Vagina (tissue), 2 donors: ENCODE measurements around the gene DAPP1. TPM values are rescaled to one million over a fixed set of nuclear protein-coding genes. Genes with fewer than 3 reads are reported as not detected.

Experiments
- DNase-seq, 2 donors: peaks; one replicate each; pipeline ENCODE4 v3.0.0-alpha.2; 2017; ENCODE audit errors: extremely low spot score in 2 of 2
- H3K27ac ChIP-seq: fragments of 200-600 bp; sonication (generic); one replicate; pipeline ENCODE4 v1.5.1; 2019
- H3K27me3 ChIP-seq: fragments of 200-600 bp; sonication (generic); one replicate; pipeline ENCODE4 v1.5.1; 2019
- H3K36me3 ChIP-seq, 2 donors: fragments of 200-600 bp; sonication (generic); one replicate each; pipeline ENCODE4 v1.5.1; 2017 to 2019
- H3K4me1 ChIP-seq: fragments of 200-600 bp; sonication (generic); one replicate; pipeline ENCODE4 v1.5.1; 2019
- H3K4me3 ChIP-seq, 2 donors: fragments of 200-600 bp; sonication (generic); 1 replicate in 1 of 2; 2 replicates in 1 of 2; pipeline ENCODE4 v1.5.1; 2016 to 2019
- H3K9me3 ChIP-seq: fragments of 200-600 bp; sonication (generic); one replicate; pipeline ENCODE4 v1.5.1; 2019
- POLR2A ChIP-seq, 2 donors: fragments of 450-650 bp; IDR thresholded peaks; one replicate each; pipeline ENCODE4 v1.6.1; 2017; ENCODE audit warnings: antibody characterized with exemption in 2 of 2, mild to moderate bottlenecking in 2 of 2, moderate library complexity in 2 of 2
- POLR2AphosphoS5 ChIP-seq, 2 donors: sonication (generic); formaldehyde crosslinking; IDR thresholded peaks; one replicate each; pipeline ENCODE4 v1.9.0; 2017; ENCODE audit warnings: antibody characterized with exemption in 2 of 2, mild to moderate bottlenecking in 2 of 2, low read depth in 1 of 2; ENCODE audit not compliant: insufficient read depth in 1 of 2
- intact Hi-C: fragments of 100-400 bp; cut with DNase I; formaldehyde crosslinking; loops from one replicate; pipeline ENCODE4 v1.15.1; 2023
- total RNA-seq: library from RNA; depleted of rRNA; stranded (reverse); fragments of >200 nt; gene quantifications from one replicate; pipeline ENCODE4 v1.2.3, GENCODE V29; 2016
- TF ChIP-seq, protein P1 (sequence below), 3 experiments: fragments of 450-650 bp in 2 of 3; fragments of 200-600 bp in 1 of 3; sonication (generic) in 1 of 3; IDR thresholded peaks; one replicate each; pipeline ENCODE4 v1.5.1; 2017 to 2019; ENCODE audit warnings: antibody characterized with exemption in 3 of 3, mild to moderate bottlenecking in 2 of 3, moderate library complexity in 2 of 3

Gene DAPP1
- total RNA-seq, 1 donor from 2014 or later = 22.6 TPM

DNA sequence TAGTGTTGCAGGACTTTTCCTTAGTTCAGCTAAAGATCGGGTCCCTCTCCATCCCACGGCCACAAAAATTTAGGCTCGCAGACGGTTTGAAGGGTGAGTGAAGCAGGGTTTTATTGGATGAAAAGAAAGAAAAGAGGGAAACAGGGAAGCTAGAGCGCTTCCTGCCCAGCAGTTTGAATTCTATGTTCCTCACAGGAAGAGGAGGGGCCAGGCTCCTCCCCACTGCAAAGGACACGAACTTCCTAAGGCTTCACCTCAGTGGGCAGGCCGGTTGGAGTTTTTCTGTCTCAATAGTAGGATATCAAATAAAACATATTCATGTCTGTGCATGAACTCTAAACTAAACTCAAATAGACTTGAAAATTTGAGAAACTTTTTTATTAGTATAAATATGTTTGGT, 27.4 kb downstream of the DAPP1 start:
- H3K27ac ChIP-seq = no peak overlapping the region
- H3K27me3 ChIP-seq = no peaks in the 10 kb centered on the region
- no peaks in the 10 kb centered on the region for H3K36me3 ChIP-seq
- intact Hi-C loops = no loop called here
- DNase-seq = no peak
- H3K4me3 ChIP-seq = no peak overlapping the region
- H3K9me3 ChIP-seq = no peaks in the 10 kb centered on the region
- TF ChIP-seq POLR2AphosphoS5 (IDR thresholded peaks at IDR 0.05; ENCODE audit: insufficient read depth in 1 of 2, low read depth in 1 of 2) (no peak), POLR2A (IDR thresholded peaks at IDR 0.05) (no peak)
- TF ChIP-seq, protein P1, sequence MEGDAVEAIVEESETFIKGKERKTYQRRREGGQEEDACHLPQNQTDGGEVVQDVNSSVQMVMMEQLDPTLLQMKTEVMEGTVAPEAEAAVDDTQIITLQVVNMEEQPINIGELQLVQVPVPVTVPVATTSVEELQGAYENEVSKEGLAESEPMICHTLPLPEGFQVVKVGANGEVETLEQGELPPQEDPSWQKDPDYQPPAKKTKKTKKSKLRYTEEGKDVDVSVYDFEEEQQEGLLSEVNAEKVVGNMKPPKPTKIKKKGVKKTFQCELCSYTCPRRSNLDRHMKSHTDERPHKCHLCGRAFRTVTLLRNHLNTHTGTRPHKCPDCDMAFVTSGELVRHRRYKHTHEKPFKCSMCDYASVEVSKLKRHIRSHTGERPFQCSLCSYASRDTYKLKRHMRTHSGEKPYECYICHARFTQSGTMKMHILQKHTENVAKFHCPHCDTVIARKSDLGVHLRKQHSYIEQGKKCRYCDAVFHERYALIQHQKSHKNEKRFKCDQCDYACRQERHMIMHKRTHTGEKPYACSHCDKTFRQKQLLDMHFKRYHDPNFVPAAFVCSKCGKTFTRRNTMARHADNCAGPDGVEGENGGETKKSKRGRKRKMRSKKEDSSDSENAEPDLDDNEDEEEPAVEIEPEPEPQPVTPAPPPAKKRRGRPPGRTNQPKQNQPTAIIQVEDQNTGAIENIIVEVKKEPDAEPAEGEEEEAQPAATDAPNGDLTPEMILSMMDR (IDR thresholded peaks at IDR 0.05) = no peak
- H3K4me1 ChIP-seq = no peaks in the 10 kb centered on the region

DNA sequence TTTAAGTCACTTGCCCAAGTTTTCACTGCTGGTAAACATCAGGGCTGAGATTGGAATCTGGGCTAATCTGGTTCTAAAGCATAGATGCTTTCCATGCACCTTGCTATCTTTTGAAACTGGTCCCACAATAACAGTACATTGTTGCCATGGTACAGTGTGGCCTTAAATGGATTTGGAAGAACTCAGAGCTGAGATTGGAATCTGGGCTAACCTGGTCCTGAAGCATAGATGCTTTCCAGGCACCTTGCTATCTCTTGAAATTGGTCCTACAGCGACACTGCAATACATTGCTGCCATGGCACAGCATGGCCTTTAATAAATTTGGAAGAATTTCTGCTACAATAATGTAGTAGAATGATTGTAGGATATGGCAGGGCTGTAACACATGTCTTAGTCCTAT, 28.6 kb downstream of the DAPP1 start:
- Histone ChIP-seq H3K27me3 (no peaks in the 10 kb centered on the region), H3K36me3 (no peaks in the 10 kb centered on the region), H3K9me3 (no peaks in the 10 kb centered on the region), H3K27ac (no peak overlapping the region), H3K4me1 (no peaks in the 10 kb centered on the region), H3K4me3 (no peak overlapping the region)
- TF ChIP-seq POLR2A (IDR thresholded peaks at IDR 0.05) (no peak), POLR2AphosphoS5 (IDR thresholded peaks at IDR 0.05; ENCODE audit: insufficient read depth in 1 of 2, low read depth in 1 of 2) (no peak)
- TF ChIP-seq, protein P1 (IDR thresholded peaks at IDR 0.05) = no peak
- DNase-seq = no peak
- intact Hi-C loops = no loop called here

DNA sequence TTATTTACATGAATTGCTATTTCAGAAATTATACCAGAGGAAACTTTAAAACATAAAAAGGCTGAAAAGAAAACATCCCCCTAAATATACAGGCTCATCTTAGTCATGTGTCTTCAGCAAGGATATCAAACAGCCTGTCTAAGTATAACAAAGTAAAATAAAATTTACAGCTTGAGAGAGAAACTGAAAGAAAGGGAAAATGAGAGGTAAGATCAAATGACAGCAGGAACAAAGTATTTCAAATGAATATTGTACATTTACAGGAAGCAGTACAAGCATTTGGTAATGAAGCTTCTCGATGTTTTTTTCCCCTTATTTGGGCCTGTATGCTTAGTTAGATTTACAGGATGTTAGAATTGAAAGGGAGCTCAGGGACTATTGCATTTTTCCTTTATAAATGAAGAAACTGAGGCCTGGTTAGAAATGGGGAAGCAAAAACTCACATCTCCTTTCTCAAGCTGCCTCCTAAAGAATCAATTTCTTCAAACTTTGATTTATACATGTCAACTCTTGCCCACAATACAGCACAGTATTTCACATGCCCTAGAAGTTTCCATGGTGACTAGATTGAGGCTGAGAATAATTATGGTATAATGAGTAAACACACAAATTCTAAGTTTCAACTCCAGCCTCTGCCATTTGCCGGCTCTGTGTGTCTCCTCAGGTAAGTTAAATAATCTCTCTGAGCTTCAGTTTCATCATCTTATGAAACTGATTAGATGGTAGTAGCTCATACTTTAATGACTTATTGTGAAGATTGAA, 29.3 kb downstream of the DAPP1 start:
- no peaks in the 10 kb centered on the region for H3K36me3 ChIP-seq
- H3K4me1 ChIP-seq = no peaks in the 10 kb centered on the region
- H3K9me3 ChIP-seq = no peaks in the 10 kb centered on the region
- no peak for DNase-seq
- intact Hi-C loops = no loop called here
- no peaks in the 10 kb centered on the region for H3K27me3 ChIP-seq
- H3K4me3 ChIP-seq = no peak overlapping the region
- H3K27ac ChIP-seq = no peak overlapping the region
- TF ChIP-seq, protein P1 (IDR thresholded peaks at IDR 0.05) = no peak
- TF ChIP-seq POLR2AphosphoS5 (IDR thresholded peaks at IDR 0.05; ENCODE audit: insufficient read depth in 1 of 2, low read depth in 1 of 2) = no peak
- TF ChIP-seq POLR2A (IDR thresholded peaks at IDR 0.05) = no peak

DNA sequence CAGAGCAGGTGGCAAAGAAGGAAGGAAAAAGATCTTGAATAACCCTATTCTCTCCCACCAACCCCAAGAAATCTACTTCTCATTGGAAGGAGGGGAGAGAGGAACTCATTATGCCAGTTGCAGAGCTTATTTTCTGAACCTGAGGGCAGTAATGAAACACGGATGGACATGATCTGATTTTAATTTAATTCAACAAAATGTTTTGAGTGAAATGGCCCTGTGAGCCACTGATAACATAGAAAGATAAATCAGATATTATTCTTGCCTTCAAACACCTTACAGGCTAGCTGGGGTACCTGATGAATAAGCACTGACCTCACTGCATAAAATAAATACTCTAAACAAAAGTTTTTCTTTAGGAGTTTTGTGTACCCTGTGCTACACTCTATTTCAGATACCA, 30.3 kb downstream of the DAPP1 start:
- Histone ChIP-seq H3K9me3 (no peaks in the 10 kb centered on the region), H3K27me3 (no peaks in the 10 kb centered on the region), H3K4me1 (no peaks in the 10 kb centered on the region), H3K36me3 (no peaks in the 10 kb centered on the region), H3K27ac (no peak overlapping the region), H3K4me3 (no peak overlapping the region)
- TF ChIP-seq POLR2A (IDR thresholded peaks at IDR 0.05) (no peak), POLR2AphosphoS5 (IDR thresholded peaks at IDR 0.05; ENCODE audit: insufficient read depth in 1 of 2, low read depth in 1 of 2) (no peak)
- TF ChIP-seq, protein P1 (IDR thresholded peaks at IDR 0.05) = no peak
- intact Hi-C loops = no loop called here
- DNase-seq = no peak

DNA sequence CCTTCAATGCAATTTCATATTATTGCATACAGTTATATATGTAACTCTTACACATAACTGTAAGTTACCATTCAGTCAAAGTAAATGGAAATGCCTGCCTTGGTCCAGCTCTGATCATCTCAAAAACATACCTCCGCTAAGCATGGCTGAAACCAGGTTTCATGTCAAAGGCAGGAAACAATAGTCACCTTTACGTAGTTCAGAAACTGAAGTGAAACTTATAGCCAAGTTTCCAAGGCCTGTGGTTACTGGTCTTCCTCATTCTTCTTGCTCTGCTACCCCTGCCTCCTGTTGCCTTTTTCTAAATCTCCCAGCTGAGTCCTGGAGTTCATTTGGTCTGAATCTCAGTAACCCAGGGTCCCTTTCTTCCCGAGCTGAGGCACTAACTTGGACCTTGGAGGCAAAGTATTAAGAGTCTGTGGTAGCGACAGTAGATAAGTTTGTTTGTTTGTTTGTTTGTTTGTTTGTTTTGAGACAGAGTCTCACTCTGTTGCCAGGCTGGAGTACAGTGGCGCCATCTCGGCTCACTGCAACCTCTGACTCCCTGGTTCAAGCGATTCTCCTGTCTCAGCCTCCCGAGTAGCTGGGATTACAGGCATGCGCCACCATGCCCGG, 30.8 kb downstream of the DAPP1 start:
- Histone ChIP-seq H3K4me1 (no peaks in the 10 kb centered on the region), H3K9me3 (no peaks in the 10 kb centered on the region), H3K4me3 (no peak overlapping the region), H3K27ac (no peak overlapping the region), H3K36me3 (no peaks in the 10 kb centered on the region), H3K27me3 (no peaks in the 10 kb centered on the region)
- no peak for DNase-seq
- no peak for TF ChIP-seq POLR2A (IDR thresholded peaks at IDR 0.05)
- TF ChIP-seq, protein P1 (IDR thresholded peaks at IDR 0.05) = no peak
- intact Hi-C loops = no loop called here
